Activated T-helper 9 cell treated with anti-CD3 and anti-CD28 coated beads, Interleukin-2, amount 50 U/mL, for 16 hours (primary cell): ENCODE results near the gene TRIM7.
"Not testable (repeated sequence)": the region's sequence is repeated elsewhere in the genome, so short reads cannot be mapped to it uniquely, and the experiment has no call there.

ENCODE experiments used
- DNase-seq: peaks from one replicate; pipeline ENCODE4 v3.0.0-alpha.2; 2020; ENCODE audit warnings: low read depth

The TRIM7 gene

DNA sequence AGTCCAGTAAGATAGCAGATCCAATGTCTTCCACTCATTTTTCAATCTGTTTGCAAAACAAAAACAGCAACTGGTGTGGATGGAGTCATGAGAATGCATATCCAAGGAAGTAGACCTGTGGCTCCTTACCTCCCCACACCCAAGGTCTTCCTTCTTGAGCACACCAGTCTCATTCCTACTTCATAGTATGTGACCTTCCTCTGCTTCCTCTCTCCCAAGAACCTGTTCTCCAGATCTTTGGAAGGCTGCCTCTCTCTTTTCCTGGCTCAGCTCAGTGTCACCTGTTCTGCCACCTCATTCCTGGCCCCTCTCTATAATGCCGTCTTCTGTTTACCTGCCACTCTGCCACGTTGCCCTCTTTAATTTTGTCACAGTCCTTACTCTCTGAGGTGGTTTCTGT lies 7.9 kb upstream of the TRIM7 start:
- no peak for DNase-seq

DNA sequence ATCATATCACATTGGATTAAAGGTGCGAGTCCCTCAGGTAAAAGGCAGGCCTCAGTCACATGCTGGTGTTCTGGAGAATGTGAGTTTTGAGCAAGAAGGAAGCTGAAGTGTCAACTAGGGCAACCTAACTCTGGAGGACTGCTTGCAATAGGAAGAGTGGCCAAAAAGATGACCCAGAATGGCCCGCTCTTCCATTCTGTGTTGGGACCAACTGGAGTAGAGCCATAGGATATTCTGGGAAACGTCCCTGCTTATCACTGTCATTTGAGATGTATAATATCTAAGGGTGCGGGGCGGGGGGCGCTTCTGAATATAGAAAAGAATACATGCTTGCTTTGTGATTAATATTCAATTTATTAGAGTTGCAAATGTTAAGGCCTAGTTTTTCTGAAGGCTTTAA lies 7.1 kb upstream of the TRIM7 start:
- no peak for DNase-seq

DNA sequence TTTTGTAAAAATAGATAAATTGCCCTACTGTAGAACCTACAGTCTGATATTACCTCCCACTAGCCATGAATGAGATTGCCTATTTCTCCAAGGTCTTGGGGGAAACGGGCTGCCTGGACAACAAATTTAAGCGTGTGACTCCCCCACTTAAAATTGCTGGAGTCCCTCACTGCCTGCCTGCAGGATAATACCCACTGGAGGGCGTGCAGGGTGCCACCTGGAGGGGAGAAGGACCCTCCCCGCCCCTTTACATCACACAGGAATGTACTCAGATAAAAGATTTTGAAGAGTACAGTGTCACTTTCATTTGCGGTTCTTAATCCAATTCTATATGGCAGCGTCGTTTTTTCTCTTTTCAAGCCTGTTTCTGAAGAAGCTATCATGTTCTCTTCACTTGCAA lies 6.2 kb upstream of the TRIM7 start:
- DNase-seq: no peak

DNA sequence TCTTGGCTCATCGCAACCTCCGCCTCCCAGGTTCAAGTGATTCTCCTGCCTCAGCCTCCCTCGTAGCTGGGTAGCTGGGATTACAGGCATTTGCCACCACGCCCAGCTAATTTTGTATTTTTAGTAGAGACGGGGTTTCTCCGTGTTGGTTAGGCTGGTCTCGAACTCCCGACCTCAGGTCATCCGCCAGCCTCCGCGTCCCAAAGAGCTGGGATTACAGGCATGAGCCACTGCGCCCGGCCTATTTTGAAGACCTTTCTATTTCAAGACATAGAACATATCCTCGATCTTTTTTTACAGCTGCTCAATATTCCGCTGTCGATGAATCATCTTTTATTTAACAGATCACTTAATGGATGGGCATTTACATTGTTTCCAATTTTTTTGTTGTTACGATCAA lies 5.7 kb upstream of the TRIM7 start:
- DNase-seq: not testable (repeated sequence)

DNA sequence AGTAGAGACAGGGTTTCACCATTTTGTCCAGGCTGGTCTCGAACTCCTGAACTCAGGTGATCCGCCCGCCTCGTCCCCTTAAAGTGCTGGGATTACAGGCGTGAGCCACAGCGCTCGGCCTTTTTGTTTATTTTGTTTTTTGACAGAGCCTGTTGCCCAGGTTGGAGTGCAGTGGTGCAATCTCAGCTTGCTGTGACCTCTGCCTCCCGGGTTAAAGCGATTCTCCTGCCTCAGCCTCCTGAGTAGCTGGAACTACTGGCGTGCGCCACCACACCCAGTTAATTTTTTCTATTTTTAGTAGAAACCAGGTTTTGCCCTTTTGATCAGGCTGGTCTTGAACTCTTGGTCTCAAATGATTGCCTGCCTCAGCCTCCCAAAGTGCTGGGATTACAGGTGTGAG lies 5.2 kb upstream of the TRIM7 start:
- not testable (repeated sequence) for DNase-seq

DNA sequence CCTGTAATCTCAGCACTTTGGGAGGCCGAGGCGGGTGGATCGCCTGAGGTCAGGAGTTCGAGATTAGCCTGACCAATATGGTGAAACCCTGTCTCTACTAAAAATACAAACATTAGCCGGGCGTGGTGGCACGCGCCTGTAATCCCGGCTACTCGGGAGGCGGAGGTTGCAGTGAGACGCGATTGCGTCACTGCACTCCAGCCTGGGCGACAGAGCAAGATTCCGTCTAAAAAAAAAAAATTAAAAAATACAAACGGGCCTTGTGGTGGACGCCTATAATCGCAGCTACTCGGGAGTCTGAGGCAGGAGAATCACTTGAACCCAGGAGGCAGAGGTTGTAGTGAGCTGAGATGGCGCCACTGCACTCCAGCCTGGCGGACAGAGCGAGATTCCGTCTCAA lies 4.0 kb upstream of the TRIM7 start:
- not testable (repeated sequence) for DNase-seq

DNA sequence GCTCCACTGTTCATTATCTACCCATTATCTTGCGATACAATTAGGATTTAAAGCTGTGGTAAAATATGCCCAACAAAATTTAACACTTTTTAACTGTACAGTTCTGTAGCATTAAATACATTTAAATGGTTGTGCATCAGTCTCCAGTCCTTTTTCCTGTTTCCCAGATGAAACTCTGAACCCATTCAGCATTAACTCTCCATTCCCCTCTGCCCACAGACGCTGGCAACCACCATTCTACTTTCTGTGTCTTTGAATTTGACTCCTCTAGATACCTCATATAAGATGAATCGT lies 2.9 kb upstream of the TRIM7 start:
- DNase-seq: no peak

DNA sequence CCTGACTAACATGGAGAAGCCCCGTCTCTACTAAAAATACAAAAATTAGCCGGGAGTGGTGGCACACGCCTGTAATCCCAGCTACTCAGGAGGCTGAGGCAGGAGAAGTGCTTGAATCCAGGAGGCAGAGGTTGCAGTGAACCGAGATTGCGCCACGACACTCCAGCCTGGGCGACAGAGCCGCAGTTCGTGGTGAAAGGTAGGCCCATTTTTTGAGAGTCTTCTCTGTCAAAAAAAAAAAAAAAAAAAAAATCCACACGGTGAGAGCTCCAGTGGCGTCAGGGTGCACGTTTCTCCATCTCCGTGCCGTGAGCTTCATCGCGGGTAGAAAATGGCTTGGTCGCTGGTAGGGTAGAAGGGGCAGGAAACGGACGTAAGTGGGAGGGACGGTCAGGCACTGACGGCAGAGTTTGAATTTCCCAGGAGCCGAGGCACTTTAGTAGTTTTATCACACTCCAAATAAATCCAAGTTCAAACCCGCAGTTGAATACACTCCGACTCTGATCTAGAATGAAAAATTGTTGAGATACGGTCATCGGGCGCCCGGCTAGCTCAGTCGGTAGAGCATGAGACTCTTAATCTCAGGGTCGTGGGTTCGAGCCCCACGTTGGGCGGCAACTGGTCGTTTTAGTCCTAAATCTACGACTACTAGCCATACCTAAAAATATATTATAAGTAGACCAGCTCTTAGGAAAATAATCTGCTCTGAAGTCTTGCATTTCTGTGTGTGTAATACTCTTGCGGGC lies 2.4 kb upstream of the TRIM7 start:
- peak; percentile 69 for DNase-seq

DNA sequence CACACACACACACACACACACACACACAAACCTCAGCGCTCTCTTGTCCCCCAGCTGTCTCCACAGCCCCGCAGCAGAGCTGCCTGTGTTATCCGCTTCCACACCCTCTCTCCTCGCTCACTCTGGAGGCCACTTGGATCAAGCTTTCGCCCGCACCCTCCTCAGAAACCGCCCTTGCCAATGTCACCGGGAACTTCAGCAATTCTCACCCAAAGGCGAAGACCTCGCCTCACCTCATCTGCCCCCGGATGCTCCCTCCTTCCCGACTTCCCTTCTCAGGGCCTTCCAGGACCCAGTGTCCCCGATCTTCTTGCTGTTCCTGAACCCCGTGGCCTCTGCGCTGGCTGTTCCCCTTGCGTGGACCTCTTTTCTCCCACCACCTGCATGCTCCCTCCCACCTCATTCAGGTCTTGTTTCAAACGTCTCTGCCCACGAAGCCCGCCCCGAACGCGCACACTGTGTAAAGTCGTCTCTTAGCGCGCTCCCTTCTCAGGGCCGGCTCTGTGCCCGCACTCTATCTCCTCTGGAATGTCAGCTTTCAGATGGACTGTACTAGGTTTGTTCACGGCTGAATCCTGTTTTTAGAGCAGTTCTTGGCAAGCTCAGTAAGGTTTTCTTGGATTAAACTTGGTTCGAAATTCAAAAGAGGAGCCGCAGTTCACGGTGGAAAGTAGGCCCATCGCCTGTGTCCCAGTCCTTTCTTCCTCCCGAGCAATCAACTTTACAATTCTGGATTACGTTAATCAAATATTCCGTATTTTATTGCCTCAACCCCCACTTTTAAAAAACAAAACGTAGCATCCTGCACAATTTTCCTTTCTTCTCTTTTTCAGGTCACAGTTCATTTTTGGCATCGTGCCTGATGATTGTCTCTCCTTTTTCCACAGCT lies 1.0 kb upstream of the TRIM7 start:
- no peak for DNase-seq

DNA sequence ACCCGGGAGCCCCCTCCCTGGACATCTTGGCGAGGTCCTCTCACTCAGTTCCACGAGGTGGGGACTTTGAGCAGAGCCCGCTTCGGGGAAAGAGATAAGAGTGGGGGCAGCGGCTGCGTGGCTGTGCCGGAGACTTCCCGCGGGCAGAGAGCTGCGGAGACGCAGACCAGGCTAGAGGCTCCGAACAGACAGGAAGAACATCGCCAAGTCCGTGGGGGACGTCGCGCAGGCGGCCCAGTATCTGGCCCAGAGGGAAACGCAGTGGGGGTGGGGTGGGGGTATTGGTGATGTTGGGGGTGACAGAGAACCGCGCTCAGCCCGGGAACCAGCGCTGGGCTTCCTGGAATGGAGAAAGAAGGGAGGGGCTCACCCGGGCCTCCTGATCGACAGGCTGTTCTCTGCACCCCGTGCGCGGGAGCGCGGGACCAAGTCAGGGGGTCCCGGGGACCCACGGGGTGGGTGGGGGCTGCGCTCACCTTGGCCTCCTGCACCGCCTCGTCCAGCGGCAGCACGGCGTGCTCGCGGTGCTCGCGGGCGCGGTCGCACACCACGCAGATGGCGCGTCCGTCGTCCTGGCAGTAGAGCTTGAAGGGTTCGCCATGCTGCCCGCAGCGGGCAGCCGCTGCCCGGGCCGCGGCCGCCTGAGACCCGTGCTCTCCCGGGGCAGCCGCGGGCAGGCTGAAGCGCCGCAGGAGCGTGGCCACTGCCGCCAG lies 727 bp downstream of the TRIM7 start:
- DNase-seq: no peak

DNA sequence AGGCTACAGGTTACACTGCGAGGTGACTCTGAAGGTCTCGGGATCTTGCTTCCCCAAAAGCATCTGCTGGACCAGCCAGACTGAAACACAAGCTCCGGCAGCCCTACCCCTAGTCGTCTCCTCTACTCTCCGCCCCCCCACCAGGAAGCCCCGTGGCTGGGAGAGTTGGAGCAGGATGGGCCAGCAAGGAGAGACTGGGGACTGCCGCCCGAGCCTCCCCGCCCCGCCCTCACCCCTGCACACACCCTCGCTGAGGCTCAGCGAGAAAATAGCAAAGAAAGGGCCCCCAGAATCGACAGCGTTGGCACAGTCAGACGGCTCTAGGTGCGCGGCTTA lies 1.3 kb downstream of the TRIM7 start:
- no peak for DNase-seq

DNA sequence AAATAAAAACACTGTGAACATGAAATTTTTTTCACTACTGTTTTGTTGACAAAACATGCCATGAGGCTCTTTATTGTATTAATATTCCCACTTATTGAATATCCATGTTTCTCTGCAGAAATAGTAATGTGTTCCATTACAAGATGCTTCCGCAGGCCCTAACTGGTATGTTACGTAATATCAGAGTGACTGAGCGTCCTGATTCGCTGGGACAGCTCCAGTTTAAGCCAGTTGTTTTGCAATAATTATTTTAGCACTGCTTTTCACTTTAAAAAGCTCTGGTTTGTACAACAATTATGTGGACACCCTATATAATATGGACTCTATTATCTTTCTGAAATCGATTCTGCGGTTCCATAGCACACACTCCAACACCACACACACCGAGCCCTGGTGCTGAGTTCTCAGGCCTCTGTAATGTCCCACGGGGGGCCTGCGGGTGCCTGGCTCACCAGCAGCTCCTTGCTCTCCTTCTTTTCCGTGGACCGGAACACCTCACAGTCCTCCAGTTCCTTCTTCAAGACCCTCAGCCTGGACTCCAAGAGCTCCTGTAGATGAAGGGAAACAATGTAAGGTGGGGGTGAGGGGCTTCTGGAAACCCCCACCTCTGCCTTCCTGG lies 1.8 kb downstream of the TRIM7 start:
- DNase-seq: no peak

DNA sequence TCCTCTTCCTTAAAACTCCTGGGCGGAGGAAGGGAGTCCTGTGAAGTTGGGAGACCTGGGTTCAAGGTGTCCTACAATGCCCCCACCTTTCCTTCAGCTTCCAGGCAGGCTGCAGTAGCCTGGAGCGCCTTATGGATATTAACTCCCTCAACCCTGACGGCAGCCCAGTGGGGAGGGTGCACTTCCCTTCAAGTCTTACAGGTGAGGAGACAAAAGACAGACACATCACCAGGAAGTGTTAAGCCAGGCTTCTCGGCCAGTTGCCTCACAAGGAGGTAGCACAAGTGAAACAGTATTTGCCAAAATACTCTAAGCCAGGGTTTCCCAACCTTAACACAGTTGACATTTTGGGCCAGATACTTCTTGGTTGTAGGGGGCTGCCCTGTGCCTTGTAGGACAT lies 4.2 kb downstream of the TRIM7 start:
- DNase-seq: no peak

DNA sequence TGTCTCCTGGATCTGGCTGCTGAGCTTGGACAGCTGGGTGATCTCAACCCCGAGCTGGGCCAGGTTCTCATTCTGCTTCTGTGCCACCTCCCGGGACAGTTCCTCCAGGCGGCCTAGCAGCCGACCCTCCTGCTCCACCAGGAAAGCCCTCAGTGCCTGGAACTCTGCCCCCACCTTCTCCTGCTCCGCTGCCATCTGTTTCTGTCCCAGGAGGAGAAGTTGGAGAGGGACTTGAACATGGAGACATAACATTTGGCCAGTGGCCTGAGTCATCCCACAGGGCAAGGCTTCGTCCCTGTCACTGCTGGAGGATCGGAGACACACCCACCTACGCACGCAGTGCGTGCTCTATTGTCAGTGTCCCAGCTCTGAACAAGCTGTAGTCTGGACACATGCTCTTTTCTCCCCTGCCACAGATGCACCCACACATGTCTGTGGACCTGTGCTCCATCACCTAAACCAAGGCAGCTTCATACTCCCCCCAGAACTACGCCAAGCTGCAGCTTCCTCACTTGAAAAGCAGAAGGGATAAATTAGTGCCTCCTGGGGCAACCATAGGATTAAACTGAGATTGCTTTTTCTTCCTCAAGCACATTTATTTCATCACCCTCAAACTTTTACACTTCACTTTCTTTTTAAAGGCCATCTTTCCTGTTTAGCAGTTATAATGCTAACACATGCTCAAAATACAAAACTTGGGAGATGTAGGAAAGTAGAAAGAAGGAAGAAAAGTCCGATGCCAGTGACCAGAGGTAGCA lies 4.9 kb downstream of the TRIM7 start:
- DNase-seq: no peak

DNA sequence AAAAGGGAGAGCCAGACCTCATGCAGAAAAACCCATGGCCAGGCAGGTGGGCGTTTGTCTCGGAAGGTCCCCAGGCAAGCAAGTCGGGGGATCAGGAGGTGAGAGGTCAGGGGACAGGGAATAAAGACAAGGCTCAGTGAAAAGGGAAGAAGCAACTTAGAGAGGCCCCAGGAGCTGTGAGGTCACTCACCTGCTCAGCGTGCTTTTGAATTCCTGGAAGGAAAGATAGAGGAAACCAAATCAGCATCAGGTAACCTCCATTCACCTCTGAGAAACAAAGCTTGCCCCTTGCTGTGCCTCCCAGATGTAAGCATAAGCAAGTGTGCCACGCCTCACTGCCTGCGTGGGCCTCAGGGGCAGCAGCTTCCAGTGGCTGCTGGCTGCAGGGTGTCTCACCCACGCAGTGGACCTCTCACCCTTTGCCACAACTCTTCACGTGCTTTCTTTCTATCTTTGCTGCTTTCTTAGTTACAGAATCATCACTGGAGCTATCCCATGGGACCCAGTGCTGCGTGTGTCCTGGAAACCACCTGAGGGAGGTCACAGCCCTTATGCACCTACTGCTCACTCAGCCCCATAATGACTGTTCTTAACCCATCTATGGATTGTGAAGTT lies 6.0 kb downstream of the TRIM7 start:
- DNase-seq: no peak

DNA sequence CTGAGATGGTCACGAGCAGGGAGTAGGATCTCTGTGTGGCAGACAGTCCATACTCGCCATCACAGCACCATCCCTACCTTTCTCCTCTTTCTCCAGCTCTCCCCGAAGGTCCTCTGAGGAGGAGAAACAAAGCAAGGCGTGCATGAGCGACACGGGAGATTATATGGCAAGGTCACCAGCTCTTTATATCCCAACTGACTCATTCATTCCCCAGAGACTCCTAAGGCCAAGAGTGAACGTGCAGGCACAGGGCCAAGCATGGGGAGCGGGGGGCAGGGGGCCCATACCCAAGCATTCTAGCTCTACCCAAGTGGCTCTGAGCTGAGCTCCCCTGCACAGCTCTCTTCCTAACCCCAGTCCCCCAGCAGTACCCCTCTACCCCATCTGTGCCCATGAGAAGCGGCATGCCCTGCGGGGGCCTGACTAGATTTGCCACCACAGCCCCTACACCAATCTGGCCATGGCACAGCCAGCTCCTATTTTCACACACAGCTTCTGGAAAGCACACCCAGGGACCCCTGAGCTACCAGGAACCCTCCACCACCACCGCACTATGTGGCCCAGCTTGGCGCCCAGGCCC lies 6.8 kb downstream of the TRIM7 start:
- no peak for DNase-seq

DNA sequence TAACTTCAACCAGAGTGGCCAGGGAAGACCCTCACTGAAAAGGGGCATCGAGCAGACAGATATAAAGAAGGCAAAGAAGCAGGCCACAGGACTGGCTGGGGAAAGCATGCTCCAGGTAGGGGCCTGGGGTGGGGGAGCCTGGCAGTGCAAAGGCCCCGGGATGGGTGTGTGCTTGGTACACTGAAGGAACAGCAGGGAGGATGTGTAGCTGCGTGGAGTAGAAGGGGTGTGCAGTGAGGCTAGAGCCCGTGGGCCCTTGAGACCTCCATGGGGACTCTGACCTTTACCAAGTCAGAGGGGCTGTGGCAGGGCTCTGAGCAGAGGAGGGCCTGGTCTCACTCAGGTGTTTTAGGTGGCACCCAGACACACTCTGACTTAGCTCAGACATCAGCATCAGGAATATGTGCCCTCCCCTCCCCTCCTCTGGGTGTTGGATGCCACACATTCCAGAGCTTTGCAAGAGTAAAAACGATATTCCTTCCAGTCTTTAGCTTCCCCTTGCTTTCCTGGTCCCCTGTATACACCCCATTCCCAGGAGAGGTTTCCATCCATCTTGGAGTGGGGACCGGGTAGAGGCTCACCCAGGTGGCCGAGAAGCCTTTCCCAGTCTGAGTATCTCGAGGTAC lies 7.6 kb downstream of the TRIM7 start:
- DNase-seq: no peak

DNA sequence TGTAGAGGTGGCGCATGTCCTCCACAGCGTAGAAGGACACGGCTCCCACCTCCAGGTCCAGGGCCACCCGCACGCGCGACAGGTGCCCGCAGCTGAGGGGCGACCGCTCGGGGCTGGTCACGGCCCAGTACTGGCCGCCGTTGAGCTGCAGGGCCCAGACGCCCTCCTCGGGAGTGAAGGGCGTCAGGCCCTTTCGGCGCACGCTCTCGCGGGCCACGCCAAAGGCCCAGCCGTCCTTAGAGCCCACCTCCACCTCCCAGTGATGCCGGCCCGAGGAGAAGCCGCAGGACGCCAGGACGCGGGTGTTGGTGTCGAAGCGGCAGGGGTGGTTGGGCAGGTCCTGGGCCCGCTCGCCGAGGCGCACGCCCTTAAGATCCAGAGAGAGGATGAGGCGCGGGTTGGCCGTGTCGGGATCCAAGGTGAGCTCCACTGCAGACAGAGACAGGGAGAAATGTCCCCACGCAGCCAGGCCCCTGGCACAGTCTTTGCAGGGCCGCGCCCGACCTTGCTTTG lies 9.7 kb downstream of the TRIM7 start:
- DNase-seq: no peak

DNA sequence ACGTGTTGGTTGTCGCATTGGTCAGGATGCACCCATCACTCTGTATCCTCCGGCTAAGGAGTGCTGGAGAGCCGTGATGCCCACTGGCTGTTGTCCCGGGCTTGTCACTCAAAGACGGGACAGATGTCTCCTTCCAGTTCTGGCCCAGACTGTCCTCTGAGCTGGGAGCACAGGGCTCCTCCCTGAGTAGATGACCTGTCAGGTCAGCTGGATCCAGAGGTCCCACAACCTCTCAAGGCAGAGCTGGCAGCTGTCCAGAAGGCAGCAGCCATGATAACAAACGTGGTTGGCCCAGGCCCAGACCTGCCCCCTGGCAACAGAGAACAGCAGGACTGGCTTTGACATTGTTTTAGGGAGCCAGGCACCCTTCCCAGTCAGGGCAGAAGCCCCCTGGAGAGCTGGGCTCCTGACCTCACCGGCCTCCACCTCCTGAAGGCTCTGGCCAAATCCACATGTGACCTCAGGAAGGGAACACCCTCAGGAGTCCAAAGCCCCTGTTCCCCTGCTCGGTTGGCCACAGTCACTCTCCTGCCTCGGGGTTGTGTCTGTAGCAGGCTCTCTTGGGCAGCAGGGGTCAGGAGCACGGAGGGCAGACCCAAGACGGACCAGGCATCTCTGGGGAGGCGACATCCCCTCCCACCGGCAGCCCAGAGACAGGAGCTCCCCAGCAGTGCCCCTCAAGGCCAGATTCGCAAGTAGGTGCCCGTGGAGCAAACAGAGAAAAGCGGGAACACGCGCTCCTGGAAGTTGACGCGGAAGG lies 10.3 kb downstream of the TRIM7 start:
- DNase-seq: no peak

DNA sequence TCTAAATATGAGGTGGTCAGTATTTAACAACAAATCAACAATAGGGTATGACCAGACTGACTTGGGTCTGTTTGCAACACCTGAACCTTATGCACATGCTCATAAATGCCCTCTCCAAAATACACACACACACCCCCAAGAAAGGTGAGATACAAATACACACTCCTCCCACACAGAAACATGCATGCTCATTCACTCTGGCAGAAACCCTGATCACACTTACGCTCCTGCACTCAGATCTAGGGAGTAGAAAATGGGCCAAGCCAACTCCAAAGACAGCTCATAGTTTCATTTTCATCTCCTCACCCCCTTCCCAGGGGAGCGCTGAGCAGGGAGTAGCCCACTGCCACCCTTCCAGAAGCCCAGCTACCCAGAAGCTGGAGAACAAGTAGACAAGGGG lies 11.3 kb downstream of the TRIM7 start:
- DNase-seq: no peak
